ENCODE measurements around the gene APOOL.

The APOOL gene

GRCh38 chrX:85084770-85085393 lies 81.2 kb downstream of the APOOL start:
- peak; percentile 35 for DNase-seq (ENCODE audit: low spot score)

GRCh38 chrX:85089321-85089840 lies 85.7 kb downstream of the APOOL start:
- no peak for DNase-seq (ENCODE audit: low spot score)

- DNase-seq (ENCODE audit: low spot score) = no peak
Measured at GRCh38 chrX:85107407-85107806, 103.7 kb downstream of the APOOL start.

- DNase-seq (ENCODE audit: low spot score) = no peak
Measured at GRCh38 chrX:85108165-85108564, 104.5 kb downstream of the APOOL start.

- no peak for DNase-seq (ENCODE audit: low spot score)
Measured at GRCh38 chrX:85109235-85109634, 105.6 kb downstream of the APOOL start.

- no peak for DNase-seq (ENCODE audit: low spot score)
Measured at GRCh38 chrX:85111347-85111746, 107.7 kb downstream of the APOOL start.

GRCh38 chrX:85112293-85112692 lies 108.6 kb downstream of the APOOL start:
- DNase-seq (ENCODE audit: low spot score) = no peak

- no peak for DNase-seq (ENCODE audit: low spot score)
Measured at GRCh38 chrX:85113746-85114145, 110.1 kb downstream of the APOOL start.

- DNase-seq (ENCODE audit: low spot score) = no peak
Measured at GRCh38 chrX:85114171-85114570, 110.5 kb downstream of the APOOL start.

GRCh38 chrX:85114776-85115175 lies 111.1 kb downstream of the APOOL start:
- no peak for DNase-seq (ENCODE audit: low spot score)

GRCh38 chrX:85115252-85115651 lies 111.6 kb downstream of the APOOL start:
- no peak for DNase-seq (ENCODE audit: low spot score)

- DNase-seq (ENCODE audit: low spot score) = no peak
Measured at GRCh38 chrX:85136409-85136808, 132.7 kb downstream of the APOOL start.

- DNase-seq (ENCODE audit: low spot score) = no peak
Measured at GRCh38 chrX:85139422-85139821, 135.7 kb downstream of the APOOL start.

- DNase-seq (ENCODE audit: low spot score) = no peak
Measured at GRCh38 chrX:85140964-85141363, 137.3 kb downstream of the APOOL start.
